Epithelial cell of proximal tubule (primary cell): ENCODE data around the gene TMIGD2. TPM values are rescaled to one million over a fixed set of nuclear protein-coding genes. Genes with fewer than 3 reads are reported as not detected.

Source experiments
- DNase-seq: peaks from one replicate; pipeline ENCODE4 v3.0.0-alpha.2; 2011; ENCODE audit warnings: low read depth
- H3K4me3 ChIP-seq: 2 replicates; pipeline ENCODE4 v1.5.1; 2011; ENCODE audit warnings: low read depth, mild to moderate bottlenecking, low read length
- total RNA-seq: library from RNA; depleted of rRNA; stranded (reverse); fragments of >200 nt; gene quantifications from 2 replicates; pipeline ENCODE4 v1.2.3, GENCODE V29; 2015
- TF ChIP-seq, protein P1 (sequence below): conservative IDR thresholded peaks from 2 replicates; pipeline ENCODE4 v1.5.1; 2012; ENCODE audit warnings: low read depth, mild to moderate bottlenecking, low read length

The TMIGD2 gene
- total RNA-seq, 1 donor from 2014 or later = not detected

DNA sequence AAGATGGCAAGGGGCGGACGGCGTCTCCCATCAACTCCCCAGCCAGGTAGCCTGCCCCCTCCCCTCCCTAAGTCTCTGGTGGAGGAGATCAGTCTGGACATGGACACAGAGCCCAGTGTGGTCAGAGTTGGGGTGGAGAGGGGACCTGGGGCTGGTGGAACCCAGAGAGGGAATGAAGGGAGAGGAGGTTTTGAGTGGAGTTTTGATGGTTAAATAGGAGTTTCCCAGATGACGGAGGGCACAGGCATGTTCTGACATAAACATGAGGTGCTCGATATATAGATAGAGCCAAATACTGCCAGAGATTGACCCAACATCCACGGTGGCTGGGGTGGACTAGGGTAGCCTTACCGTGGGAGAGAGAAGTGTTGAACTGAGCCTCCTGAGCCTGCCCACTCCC lies 16.3 kb upstream of the TMIGD2 start:
- TF ChIP-seq, protein P1, sequence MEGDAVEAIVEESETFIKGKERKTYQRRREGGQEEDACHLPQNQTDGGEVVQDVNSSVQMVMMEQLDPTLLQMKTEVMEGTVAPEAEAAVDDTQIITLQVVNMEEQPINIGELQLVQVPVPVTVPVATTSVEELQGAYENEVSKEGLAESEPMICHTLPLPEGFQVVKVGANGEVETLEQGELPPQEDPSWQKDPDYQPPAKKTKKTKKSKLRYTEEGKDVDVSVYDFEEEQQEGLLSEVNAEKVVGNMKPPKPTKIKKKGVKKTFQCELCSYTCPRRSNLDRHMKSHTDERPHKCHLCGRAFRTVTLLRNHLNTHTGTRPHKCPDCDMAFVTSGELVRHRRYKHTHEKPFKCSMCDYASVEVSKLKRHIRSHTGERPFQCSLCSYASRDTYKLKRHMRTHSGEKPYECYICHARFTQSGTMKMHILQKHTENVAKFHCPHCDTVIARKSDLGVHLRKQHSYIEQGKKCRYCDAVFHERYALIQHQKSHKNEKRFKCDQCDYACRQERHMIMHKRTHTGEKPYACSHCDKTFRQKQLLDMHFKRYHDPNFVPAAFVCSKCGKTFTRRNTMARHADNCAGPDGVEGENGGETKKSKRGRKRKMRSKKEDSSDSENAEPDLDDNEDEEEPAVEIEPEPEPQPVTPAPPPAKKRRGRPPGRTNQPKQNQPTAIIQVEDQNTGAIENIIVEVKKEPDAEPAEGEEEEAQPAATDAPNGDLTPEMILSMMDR = no peak
- no peak for DNase-seq
- no peak overlapping the region for H3K4me3 ChIP-seq

DNA sequence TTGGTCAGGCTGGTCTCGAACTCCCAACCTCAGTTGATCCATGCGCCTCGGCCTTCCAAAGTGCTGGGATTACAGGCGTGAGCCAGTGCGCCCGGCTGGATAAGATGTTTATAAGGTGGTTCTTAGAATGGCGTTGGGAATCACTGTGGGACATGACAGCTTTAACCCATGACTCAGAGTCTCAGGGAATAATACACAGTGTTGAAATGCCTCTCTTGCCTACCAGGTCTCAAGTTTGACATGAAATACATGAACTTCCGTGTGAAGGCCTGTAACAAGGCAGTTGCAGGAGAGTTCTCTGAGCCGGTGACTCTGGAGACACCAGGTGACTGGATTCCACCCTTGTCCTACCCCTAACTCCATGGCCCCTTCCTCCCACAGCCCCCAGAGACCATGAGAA lies 14.8 kb upstream of the TMIGD2 start:
- H3K4me3 ChIP-seq = no peak overlapping the region
- TF ChIP-seq, protein P1 = no peak
- DNase-seq = no peak

DNA sequence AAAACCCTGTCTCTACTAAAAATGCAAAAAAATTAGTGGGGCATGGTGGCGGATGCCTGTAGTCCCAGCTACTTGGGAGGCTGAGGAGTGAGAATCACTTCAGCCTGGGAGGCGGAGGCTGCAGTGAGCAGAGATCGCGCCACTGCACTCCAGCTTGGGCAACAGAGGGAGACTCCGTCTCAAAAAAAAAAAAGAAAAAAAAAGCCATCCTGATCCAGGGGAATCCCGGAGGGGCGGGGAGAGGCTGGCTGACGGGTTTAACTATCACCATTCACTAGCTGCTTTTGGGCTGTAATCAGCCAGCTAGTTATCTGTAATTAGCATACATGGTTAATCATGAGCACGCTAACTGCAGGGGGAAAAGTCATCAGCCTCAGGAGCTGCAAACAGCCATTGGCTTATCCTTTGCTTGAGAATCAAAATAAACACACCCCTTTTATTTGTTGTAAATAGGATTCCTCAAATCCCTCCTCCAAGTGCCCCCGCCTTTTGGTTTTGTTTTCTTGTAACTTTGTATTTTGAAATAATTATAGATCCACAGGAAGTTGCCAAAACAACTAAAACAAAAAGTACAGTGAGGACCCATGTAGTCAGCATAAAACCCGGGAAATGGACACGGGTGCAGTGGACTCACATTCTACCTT lies 11.8 kb upstream of the TMIGD2 start:
- DNase-seq = no peak
- TF ChIP-seq, protein P1 = no peak
- H3K4me3 ChIP-seq = no peak overlapping the region

DNA sequence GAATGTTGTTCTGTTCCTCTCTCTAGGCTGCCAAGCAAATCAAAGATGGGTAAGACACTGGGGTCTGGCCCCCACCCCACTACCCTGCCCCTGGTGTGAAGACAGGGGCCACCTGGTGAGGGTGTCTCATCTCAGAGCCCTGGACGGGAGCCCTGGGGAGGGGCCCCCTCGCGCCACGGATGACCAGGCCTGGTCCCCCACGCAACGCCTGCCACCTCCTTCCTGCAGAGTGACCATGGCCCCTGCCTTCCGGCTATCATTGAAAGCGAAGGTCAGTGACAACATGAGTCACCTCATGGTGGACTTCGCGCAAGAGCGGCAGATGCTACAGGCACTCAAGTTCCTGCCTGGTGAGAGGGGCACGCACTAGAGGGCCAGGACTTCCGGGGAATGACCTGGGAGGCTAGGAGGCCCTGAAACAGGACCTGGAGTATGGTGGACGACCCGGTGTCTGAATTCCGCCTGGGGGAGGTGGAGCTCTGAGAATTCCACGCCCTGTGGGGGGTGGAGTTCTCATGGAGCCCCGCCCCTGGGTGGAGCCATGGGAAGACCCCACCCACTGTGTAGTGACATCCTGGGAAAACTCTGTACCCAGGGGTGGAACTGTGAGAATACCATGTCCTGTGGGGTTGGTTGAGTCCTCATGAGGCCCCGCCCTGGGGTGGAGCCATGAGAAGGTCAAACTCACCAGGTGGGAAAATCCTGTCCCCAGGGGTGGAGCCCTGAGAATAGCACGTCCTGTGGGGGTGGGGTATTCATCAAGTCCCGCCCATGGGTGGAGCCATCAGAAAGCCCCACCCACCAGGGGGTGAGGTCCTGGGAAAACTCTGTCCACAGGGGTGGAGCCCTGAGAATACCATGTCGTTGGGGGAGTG lies 8.3 kb upstream of the TMIGD2 start:
- TF ChIP-seq, protein P1 = no peak
- H3K4me3 ChIP-seq = no peak overlapping the region
- no peak for DNase-seq

DNA sequence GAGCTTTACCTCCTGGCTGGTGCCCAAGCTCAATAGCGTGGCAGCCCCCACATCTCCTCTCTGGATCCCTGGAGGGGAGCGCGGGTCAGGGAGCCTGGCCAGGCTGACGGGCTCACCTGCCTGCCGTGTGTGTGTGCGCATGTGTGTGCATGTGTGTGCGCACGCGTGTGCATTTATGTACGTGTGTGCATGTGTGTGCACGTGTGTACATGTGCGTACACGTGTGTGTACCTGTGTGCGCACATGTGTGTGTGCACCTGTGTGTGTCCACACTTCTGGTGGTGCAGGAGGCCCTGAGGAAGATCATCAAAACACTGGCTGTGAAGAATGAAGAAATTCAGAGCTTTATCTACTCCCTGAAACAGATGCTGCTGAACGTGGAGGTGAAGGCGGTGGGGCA lies 3.5 kb upstream of the TMIGD2 start:
- no peak overlapping the region for H3K4me3 ChIP-seq
- no peak for DNase-seq
- TF ChIP-seq, protein P1 = no peak

DNA sequence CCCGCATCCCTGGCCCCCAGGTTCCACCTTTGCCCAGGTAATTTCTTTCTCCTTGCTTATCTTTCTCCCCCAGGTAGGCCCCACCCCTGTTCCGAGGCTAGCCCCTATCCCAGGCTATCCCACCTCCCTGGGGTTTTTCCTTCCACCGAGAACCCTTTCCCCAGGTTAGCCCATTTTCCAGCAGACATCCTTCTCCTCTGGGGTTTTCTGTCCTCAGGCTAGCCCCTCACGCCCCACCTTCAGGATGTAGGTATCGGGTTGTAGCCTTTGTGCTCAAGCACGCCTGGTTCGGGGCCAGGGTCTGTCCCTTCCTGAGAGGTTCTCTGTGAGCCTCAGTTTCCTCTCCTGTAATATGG lies 3.0 kb upstream of the TMIGD2 start:
- TF ChIP-seq, protein P1 = no peak
- DNase-seq = no peak
- no peak overlapping the region for H3K4me3 ChIP-seq
